GM21737 (cell line): ENCODE measurements around the gene TGFBR2.
A peak's percentile ranks its signal among the peaks of the same experiment; 100 is the strongest.

Experiments used
- ATAC-seq: cut with Tn5 transposase; IDR thresholded peaks from one replicate; pipeline ENCODE4 v1.9.1; 2021; ENCODE audit warnings: mild to moderate bottlenecking, moderate library complexity; ENCODE audit not compliant: unreplicated experiment

The TGFBR2 gene

GRCh38 chr3:30606301-30607031, at the start of gene TGFBR2:
Gene TGFBR2, plus strand, starts transcription at chr3:30606601. Its CDS starts 283 bp downstream, at chr3:30606884.
- peak; percentile 76 for ATAC-seq

GRCh38 chr3:30557746-30558303, 48.6 kb upstream of the TGFBR2 start:
- ATAC-seq: no peak

DNA sequence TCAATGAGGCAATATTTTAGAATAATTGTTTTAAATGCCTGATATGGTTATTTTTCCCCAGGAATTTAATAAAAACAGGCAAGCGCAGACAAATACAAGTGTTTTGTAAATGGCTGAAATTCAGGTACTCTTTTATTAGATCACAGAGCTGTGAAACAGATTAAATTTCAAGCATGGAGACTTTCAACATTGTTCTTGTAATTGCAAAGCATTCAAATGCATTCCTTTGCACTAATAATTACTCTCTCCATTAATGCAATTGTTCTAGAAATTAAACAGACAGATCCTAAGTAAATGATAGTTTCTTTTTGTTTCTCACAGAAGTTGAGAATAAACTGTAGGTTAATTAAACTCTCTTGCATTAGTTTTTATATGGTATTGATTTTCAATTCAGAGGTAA, 42.4 kb upstream of the TGFBR2 start:
- no peak for ATAC-seq

GRCh38 chr3:30567139-30567753, 39.2 kb upstream of the TGFBR2 start:
- ATAC-seq: no peak

DNA sequence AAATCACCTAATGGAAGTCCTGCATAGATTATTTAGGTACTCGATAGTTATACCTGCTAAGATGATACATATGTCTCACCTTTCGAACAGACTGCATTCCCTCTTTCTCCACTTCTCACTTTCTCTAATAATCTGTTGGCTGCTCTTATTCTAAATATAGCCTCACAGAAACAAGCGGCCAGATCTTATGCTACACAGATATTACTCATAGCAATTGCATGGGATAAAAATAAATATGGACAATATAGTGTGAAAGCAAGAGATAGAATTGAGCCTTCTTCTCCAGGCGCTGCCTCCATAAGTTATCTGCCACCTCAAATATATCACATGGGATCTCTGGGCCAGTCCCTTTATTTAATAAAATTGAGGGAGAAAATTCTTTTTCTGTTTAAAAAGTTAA, 29.5 kb upstream of the TGFBR2 start:
- no peak for ATAC-seq

- ATAC-seq: no peak
Observed at GRCh38 chr3:30577788-30578187, 28.6 kb upstream of the TGFBR2 start.

DNA sequence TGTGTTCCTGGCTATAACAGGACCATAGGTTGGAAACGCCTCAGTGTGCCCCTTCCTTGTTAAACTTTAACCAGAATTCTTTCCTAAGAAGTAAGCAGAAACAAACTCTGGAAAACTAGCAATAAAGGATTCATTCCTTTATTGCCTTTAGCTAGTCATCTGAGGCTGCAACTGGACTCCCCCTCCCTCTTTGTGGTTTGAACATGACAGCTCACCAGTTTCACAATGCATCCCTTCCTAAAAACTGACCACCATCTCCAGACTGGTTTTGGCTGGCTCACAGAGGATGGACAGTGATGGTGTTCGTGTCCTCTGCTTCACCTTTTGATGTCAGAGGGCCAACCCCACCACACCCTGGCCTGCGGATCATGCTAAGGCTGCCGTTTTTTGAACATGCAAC, 27.9 kb upstream of the TGFBR2 start:
- no peak for ATAC-seq

GRCh38 chr3:30578986-30579579, 27.3 kb upstream of the TGFBR2 start:
- ATAC-seq: no peak

- no peak for ATAC-seq
Observed at GRCh38 chr3:30581067-30581585, 25.3 kb upstream of the TGFBR2 start.

- ATAC-seq: no peak
Observed at GRCh38 chr3:30581982-30582381, 24.4 kb upstream of the TGFBR2 start.

GRCh38 chr3:30583973-30584372, 22.4 kb upstream of the TGFBR2 start:
- no peak for ATAC-seq

GRCh38 chr3:30585654-30586053, 20.7 kb upstream of the TGFBR2 start:
- no peak for ATAC-seq

GRCh38 chr3:30586096-30586805, 20.1 kb upstream of the TGFBR2 start:
- no peak for ATAC-seq

DNA sequence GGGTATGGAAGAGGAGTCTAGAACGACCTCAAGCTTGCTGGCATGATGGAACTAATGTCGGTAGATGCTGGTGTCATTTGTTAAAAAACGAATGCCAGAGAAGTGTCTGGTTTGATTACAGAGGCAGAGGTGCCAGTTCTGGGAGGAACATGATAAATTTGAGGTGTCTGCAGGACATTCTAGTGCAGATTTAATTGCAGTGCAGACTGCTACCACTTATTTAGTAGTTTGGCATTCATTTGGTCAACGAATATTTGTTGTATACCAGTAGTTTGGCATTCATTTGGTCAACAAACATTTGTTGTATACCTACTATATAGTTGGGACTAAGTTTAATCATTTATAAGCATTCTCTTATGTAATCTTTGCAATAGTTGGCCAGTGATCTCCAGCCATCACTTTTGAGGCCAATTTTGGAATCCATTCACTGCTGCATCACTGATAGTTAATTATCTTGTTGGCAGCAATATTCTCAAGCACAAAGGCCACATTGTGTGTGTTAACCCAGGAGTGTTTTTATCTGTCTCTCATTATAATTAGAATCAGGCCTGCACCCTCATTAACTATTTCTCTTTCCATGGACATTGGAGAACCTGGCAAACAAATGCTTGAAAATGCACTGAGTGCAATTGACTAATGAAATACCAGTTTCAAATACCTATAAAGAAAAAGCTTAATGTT, 19.5 kb upstream of the TGFBR2 start:
- no peak for ATAC-seq

DNA sequence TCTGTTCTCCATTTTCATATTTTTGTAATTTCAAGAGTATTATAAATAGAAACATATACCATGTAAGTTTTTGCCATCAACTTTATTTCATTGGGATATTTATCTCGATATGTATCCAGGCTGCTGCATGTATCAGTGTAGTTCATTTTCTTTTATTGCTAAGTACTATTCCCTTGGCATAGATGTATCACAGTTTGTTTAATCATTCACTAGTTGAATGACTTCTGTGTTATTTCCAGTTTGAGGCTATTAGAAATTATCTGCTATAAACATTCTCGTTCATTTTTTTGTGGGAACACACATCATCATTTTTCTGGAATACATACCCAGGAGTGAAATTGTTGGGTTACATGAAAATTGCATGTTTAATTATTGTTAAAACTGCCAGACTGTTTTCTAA, 18.5 kb upstream of the TGFBR2 start:
- no peak for ATAC-seq

- ATAC-seq: no peak
Observed at GRCh38 chr3:30596152-30596551, 10.2 kb upstream of the TGFBR2 start.

DNA sequence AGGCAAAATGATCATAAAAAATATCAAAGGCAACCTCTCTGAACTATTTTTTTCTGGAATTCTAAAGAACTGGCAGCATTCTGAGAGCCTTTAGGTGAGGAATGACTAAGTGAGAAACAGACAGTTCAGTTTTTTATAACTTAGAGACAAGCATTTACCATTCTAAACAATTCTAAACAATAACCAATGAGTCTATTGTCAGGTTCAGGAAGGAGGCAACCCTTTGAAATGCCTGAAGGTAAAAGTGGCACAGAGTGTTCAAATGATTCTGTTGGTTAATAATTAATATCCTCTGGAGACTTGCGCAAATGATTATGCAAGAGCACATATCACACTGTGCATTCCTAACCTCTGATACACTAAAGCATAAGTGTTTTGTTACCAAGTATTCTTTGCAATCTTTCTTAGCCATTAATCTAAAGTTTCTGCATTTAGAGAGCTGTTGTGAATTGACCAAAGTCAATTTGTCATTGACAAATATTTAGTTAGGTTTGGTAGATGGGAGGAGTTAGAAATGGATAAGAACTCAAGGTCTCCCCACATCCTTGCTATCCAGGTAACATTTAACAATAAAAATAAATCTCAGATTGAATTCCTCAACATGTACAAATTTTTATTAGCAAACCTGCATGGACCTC, 9.2 kb upstream of the TGFBR2 start:
- ATAC-seq: no peak

DNA sequence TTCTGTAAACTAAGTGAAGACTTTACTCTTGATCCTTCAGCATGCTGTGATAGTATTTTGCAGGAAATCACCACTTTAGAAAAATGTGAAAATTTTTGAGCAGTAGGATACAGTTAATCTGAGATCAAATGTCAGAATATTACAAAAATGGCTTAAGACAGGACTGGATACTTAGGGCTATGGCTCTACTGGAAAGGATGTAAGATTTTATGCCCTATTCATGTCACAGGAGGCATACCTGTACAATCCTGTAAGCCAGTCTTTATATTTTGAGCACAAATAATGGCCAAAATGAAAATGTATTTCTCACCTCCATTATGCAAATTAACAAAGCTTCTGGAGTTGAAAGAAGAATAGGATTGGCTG, 8.6 kb upstream of the TGFBR2 start:
- no peak for ATAC-seq

DNA sequence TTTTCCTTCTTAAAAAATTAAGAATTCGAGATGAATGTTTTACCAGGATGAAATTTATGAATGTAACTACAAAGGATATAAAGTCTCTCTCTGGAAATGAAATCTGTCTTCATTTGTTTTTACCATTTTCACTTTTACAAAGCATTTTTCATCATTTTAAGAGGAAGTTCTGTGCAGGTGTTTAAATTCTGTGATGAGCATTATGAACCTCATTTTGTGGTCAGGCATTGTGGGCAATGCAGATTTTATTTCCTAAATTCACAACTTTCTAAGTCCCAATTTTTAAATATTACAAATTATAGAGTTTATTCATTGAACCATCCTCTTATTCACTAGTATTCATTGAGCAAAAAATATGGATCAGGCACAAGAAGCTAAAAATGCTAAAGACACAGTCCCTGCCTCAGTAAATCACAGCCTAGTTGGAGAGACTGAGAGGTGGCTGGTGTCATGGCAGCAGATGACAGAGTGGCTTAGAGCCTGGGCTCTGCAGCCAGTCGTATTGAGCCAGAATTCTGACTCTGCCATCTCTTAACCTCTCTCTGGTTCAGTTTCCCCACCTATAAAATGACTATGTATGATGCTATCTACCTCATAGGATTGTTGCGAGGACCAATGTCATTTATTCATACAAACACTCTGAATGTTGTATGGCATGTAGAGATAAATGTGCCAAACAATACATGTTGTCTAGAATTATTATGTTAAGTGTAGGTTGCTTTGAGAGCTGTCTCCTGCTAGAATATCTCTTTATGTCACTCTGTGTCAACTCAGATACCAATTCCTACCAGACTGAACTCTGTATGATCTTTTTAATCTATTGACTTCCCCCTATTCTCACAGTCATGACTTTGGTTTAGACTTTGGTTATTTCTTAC, 7.5 kb upstream of the TGFBR2 start:
- no peak for ATAC-seq
